CD4-positive, alpha-beta T cell treated with Interleukin-6 at 100 ng/mL for 8 hours (primary cell): ENCODE measurements around the gene TPSD1.
"Not testable (repeated sequence)": the region's sequence is repeated elsewhere in the genome, so short reads cannot be mapped to it uniquely, and the experiment has no call there.

Source experiments
- DNase-seq: peaks from one replicate; pipeline ENCODE4 v3.0.0-alpha.2; 2020; ENCODE audit warnings: mixed read lengths, low spot score

The TPSD1 gene

DNA sequence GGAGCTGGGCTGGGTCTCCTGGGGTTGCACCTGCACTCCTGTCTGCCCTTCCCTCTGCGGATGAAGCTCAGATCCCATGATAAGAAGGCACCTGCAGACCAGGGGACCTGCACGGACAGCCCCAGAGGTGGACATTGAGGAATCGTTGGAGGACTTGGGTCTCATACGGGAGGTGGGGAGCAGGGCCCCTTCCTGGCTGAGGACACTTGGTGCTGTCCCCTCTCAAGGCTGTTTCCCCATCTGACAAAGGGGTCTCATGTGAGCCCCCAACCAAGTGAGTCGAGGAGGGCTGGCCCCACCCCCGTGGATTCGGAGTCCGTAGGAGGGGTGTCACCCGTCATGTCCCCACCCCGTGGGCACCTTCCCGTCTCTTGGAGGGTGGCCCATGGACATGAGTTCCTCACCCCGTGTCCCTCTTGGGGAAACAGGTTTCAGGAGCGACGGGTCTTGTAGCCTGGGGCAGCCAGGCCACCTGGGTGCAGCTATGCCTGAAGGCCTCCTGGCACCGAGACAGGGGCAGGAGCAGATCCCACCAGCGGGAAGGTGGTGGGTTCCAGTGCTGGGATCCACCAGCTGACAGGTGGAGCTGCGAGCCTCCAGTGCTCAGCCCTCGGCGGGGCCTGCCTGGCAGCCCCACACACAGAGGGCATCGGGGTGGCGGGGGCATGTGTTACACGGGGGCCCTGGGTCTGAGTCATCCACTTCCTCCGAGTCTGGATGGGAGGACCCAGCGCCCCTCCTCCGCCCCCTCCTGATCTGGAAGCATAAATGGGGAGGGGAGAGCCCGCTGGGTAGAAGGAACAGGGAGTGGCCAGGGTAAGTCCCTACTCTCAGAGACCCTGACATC lies at the start of gene TPSD1:
TPSD1 (plus strand) TSS at position 794 of the 847 bp plus-strand sequence. CDS start 212 bp downstream, outside the sequence.
- not testable (repeated sequence) for DNase-seq

GRCh38 chr16:1206326-1206725 lies 49.5 kb upstream of the TPSD1 start:
- no peak for DNase-seq

DNA sequence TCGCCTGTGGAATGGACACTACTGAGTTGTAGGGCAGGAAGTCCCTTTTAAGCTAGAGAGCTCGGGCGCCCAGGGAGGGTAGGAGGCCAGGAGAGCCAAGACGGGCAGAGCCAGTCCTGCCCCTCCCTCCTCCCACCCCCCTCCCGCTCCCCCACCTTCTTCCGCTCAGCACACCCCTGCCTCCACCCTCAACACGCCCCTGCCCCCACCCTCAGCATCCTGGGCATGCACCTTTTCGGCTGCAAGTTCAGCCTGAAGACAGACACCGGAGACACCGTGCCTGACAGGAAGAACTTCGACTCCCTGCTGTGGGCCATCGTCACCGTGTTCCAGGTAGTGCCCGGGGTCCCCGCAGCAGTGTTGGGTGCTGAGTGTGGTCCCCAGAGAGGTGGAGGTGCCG lies 49.1 kb upstream of the TPSD1 start:
- peak; percentile 38 for DNase-seq

DNA sequence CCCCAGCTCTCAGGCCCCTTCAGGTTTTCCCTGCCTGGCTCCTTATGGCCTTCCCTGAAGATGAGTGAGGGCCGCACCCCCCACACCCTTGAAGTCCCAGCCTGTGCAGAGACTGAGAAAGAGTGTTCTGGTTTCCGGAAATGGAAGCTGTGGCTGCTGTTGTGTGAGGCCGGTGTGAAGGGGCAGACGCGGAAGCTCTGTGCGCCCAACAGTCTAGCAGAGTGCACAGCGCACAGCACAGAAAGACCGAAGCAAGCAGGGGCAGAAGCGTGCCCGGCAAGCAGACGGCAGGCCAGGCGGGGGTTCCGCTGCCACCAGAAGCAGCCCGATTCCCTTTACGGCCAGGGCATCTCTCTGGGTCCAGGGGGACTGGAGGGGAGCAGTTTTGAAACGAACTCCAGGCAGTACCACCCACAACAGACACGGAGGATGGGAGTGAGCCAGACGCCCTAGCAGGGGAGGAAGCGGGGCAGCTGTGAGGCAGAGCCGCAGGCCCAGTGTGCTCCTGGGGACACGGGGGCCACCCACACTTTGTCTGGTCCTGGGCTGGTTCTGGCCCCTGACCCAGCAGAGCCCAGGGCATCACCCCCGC lies 47.5 kb upstream of the TPSD1 start:
- DNase-seq, result peak; percentile 20

DNA sequence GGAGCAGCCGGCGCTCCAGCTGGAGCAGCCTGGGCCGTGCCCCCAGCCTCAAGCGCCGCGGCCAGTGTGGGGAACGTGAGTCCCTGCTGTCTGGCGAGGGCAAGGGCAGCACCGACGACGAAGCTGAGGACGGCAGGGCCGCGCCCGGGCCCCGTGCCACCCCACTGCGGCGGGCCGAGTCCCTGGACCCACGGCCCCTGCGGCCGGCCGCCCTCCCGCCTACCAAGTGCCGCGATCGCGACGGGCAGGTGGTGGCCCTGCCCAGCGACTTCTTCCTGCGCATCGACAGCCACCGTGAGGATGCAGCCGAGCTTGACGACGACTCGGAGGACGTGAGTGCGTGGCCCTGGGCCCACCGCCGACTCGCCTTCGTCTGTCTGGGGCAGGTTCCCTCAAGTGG lies 46.8 kb upstream of the TPSD1 start:
- no peak for DNase-seq

DNA sequence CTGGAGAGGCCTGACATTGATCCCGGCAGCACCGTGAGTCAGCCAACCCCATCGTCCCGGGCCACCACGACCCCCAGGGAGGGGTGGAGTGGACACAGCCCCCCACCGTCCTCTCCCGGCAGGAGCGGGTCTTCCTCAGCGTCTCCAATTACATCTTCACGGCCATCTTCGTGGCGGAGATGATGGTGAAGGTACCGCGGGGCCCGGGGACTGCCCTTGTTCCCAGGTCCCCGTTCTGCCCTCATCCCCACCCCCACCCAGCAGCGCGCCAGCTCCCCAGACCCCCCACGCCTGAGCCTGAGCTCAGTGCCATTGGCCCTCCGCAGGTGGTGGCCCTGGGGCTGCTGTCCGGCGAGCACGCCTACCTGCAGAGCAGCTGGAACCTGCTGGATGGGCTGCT lies 45.4 kb upstream of the TPSD1 start:
- no peak for DNase-seq

DNA sequence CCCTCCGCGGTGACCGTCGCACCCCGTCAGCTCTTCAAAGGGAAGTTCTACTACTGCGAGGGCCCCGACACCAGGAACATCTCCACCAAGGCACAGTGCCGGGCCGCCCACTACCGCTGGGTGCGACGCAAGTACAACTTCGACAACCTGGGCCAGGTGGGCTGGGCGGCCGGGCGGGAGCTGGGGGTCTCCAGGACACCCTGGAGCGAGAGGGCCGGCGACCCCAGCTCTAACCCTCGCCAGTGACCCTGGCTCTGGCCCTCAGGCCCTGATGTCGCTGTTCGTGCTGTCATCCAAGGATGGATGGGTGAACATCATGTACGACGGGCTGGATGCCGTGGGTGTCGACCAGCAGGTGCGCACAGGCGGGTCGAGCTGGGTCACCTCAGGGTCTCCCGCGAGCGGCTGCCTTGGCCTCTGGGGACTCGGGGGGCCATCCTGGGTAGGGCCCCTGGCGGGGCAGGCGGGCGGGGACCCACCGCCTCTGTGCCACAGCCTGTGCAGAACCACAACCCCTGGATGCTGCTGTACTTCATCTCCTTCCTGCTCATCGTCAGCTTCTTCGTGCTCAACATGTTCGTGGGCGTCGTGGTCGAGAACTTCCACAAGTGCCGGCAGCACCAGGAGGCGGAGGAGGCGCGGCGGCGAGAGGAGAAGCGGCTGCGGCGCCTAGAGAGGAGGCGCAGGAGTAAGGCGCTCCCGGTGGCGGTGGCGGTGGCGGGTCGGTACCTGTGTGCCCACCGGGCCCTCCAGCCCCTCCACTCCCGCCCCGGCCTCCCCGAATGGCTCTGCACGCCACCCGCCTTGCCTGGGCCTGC lies 44.2 kb upstream of the TPSD1 start:
- no peak for DNase-seq

DNA sequence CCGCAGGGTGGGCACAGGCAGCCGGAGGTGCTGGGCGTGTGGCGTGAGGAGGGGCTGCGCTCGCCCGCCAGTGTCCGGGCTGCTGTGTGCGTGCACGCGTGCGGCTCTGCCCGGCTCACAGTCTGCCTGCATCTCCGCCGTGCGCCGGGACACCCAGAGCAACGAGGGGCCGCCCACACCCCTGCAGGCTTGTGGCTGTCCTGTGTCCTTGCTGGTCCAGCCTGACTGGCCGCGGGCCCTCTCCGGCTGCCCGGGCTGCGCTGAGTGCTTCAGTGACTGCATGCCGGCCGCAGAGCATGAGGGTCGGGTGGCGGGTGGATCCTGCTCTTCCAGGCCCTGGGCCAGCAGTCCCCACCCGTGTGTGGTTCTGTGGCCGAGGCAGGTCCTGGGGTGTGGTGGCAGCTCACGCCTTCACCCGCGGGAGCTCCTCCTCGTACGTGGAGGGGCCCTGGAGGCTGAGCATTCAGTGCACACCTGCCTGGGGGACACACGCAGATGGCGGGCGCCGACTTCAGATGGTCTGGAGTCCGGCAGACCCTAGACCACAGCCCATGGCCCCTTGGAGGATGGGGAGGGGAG lies 43.2 kb upstream of the TPSD1 start:
- DNase-seq, result no peak

DNA sequence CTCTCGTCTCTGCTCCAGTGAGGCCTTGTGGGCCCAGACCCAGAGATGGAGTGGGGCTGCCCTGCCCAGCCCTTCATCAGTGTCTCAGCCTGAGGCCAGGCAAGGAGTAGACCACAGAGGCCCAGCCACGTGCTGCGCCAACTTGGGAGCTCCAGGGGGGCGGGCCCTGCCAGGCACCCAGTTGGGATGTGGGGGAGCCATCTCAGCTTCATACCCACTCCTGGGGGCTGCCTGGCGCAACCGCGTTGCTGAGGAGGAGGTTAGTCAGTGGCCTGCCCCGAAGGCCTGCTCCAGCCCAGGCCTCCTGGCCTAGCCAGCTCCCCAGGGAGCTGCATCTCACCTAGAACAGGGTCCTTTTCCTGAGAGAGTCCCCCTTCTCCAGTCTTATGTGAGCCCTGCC lies 42.6 kb upstream of the TPSD1 start:
- no peak for DNase-seq

DNA sequence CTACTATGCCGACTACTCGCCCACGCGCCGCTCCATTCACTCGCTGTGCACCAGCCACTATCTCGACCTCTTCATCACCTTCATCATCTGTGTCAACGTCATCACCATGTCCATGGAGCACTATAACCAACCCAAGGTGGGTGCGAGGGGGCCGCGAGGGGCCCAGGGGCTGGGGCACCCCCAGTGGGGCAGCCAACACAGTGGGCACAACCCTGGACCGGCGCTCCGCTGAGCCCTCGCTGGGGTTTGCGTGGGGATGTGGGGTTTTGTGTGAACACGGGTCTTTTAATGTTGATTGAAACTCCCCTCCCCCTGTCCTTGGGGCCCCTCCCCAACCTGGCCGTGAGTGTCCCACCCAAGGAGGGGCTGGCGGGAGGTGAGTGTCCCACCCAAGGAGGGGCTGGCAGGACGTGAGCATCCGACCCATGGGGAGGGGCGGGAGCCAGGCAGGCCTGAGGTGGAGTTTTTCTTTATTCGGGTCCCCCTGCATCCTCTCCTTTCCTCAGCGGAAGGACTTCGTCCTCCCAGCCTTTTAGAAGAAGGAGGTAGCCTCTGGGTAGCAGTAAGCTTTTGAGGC lies 42.0 kb upstream of the TPSD1 start:
- DNase-seq, result no peak

DNA sequence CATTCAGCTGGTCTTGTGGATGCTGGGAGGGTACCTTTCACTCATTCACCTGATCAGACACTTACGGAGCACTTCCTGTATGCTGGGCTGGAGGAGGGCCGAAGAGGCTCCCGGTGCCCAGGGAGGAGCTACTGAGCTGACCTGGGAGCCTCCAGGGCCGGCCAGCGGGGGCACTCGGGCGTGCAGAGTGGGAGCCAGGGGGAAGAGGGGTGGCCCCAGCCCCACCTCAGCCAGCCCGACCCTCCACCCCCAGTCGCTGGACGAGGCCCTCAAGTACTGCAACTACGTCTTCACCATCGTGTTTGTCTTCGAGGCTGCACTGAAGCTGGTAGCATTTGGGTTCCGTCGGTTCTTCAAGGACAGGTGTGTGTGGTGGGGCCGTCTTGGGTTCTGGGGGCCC lies 41.1 kb upstream of the TPSD1 start:
- no peak for DNase-seq

DNA sequence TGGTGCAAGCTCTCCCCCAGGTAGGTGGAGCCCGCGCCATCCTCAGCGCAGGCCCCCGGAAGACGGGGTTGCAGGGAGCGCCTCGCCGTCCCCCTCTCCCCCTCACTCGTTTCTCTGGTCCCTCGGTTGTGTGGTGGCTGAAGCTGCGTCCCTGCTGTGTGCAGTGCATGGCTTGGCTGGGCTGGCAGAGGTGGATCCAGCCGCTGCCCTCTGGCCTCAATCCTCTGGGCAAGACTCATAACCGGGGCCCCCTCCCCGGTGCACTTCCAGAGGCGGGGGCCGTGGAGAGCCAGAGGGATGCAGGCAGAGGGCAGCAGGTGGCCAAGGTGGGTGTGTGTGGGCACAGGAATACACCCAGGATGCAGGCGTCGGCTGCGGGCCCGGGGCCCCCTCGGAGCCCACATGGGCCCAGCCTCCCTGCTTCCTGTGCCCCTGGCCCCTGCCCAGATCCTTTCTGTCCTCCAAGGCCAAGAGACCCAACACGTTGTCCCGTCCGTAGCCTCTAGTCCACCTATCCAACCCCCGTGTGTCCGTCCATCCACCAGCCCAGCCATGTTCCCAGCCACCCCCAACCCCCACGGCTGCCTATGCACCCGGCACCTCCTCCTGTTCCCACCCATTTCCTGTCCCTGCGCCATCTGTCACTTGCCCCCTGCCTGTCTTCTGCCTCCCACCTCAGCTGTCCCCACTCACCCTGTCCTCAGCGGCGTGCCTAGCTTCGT lies 40.1 kb upstream of the TPSD1 start:
- DNase-seq, result no peak

GRCh38 chr16:1216296-1216619 lies 39.6 kb upstream of the TPSD1 start:
- no peak for DNase-seq

DNA sequence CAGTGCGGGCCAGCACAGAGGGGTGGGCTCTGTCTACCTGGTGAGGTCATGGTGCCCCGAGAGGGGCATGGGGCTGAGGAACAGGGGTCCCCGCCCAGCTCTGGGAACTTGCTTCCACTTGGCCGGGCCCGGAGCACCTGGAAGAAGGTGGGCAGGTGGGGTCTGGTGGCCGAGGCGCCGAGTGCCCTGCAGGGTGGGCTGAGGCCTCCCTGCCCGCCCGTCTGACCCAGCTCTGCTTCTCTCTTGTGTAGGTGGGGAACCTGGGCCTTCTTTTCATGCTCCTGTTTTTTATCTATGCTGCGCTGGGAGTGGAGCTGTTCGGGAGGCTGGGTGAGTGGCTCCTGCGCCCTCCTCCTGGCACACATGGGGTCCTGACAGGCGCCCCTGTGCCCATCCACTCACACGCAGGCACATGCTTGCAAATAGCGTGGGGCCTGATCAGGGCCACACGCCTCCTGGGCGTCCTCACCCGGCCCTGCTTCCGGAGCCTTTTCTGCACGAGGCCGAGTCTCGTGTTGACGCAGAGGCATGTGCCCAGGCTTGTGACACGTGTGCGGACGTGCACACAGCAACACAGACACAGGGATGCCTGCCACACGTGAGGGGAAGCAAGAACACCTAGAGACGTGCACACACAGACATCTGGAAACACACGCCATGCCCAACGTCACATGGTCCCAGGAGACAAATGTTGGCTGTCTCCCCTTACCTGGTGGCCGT lies 39.0 kb upstream of the TPSD1 start:
- DNase-seq, result no peak

DNA sequence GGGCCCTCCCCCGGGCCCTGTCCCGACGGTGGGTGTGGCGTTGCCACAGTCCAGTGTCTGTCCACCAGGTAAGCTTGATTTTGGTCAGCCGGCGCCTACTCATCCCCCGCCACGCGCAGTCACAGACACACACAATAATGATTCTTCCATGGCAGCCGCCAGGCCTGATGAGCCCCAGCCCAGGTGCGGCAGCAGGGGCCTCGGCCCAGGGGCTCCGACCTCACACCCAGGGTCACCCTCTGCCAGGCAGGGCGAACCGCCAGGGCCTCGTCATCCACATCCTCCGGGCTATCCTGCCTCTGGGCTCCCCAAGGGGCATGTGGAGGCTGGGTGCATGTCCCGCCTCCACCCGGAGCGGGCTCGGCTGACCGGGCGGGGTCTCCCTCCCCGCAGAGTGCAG lies 38.3 kb upstream of the TPSD1 start:
- DNase-seq, result no peak

GRCh38 chr16:1218061-1218929 lies 37.6 kb upstream of the TPSD1 start:
- DNase-seq, result no peak

- no peak for DNase-seq
Measured at GRCh38 chr16:1218930-1219611, 36.8 kb upstream of the TPSD1 start.

DNA sequence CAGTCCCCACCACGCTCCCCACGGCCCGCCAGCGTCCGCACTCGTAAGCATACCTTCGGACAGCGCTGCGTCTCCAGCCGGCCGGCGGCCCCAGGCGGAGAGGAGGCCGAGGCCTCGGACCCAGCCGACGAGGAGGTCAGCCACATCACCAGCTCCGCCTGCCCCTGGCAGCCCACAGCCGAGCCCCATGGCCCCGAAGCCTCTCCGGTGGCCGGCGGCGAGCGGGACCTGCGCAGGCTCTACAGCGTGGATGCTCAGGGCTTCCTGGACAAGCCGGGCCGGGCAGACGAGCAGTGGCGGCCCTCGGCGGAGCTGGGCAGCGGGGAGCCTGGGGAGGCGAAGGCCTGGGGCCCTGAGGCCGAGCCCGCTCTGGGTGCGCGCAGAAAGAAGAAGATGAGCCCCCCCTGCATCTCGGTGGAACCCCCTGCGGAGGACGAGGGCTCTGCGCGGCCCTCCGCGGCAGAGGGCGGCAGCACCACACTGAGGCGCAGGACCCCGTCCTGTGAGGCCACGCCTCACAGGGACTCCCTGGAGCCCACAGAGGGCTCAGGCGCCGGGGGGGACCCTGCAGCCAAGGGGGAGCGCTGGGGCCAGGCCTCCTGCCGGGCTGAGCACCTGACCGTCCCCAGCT lies 35.7 kb upstream of the TPSD1 start:
- no peak for DNase-seq
